GM21529 (cell line): Measurements from ENCODE around the gene LEO1.
"Not testable (repeated sequence)": the region's sequence is repeated elsewhere in the genome, so short reads cannot be mapped to it uniquely, and the experiment has no call there.

Experiments used
- ATAC-seq: cut with Tn5 transposase; IDR thresholded peaks from one replicate; pipeline ENCODE4 v1.9.1; 2021; ENCODE audit not compliant: unreplicated experiment

Gene LEO1

DNA sequence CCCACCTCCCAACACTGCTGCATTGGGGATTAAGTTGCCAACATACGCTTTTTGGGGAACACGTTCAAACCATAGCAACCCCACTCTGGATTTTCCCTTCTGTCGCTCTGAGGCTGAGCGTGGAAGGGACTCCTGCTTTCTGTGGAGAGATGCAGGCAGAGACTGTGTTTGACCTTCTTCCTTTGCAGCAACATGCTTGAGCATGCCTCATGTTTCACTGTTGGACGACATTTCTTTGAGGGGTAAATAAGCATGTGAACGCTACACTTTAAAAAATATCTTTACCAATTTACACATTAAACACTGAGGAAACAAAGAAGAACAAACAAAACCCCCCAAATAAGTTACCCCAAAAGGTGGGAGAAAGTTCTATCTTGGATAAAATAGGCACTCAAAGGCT is 33.2 kb upstream of the LEO1 start:
- no peak for ATAC-seq

DNA sequence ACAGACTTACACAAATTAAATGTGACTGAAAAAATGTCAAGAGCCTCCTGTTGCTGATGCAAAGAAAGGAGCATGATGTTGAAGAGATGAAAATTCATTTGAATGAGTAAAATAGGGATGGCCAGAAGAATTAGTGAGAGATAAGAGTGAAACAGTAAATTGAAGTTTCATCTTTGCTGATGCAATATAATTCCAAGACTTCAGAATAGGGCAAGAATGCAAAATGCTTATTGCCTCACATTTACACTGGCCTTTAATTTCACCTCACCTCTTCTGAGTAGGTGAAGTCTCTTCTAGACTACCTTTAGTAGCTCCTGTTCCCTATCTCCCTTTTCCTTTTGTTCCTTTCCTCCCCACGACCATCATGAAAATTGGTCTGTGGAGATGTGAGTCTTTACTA is 32.1 kb upstream of the LEO1 start:
- no peak for ATAC-seq

DNA sequence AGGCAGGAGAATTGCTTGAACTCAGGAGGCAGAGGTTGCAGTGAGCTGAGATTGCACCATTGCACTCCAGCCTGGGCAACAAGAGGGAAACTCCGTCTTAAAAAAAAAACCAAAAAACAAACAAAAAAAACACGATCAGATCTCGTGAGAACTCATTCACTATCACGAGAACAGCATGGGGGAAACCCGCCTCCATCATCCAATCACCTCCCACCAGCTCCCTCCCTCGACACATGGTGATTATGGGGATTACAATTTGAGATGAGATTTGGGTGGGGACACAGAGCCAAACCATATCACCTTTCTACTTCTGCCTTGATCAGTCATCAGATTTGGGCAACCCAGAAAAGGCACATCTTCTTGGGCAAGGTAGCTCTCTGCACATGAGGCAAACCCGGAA is 31.5 kb upstream of the LEO1 start:
- not testable (repeated sequence) for ATAC-seq

DNA sequence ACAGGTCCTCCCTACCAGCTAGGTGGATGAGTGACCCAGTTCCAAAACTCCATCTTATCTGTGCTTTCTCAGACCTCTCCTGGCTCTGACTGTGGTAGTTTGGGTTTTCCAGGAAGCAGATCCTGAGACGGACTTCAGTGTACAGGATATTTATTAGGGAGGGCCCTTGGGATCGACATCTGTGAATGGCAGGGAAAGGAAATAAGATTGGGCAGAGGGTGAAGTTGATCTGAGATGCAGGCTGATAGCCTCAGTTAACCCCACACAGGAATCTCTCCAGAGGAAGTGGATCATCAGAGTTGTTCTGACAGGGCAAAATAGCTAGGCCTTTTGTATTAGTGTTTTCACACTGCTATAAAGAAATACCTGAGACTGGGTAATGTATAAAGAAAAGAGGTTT is 30.8 kb upstream of the LEO1 start:
- ATAC-seq: no peak

DNA sequence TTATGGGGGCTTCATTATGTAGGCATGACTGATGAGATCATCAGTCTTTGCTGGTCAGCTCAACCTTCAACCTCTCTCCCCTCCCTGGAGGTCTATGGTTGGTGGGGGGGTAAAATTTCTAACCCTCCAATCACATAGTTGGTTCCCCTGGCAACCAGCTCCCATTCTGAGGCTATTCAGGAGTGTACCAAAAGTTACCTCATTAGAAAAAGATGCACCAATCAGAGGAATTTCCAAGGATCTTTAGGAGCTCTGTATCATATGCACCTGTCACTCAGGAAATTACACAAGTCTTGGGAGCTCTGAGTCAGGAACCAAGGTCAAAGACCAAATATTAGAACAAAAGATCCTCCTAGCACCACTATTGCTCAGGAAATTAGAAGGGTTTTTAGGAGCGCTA is 21.4 kb upstream of the LEO1 start:
- ATAC-seq: no peak

DNA sequence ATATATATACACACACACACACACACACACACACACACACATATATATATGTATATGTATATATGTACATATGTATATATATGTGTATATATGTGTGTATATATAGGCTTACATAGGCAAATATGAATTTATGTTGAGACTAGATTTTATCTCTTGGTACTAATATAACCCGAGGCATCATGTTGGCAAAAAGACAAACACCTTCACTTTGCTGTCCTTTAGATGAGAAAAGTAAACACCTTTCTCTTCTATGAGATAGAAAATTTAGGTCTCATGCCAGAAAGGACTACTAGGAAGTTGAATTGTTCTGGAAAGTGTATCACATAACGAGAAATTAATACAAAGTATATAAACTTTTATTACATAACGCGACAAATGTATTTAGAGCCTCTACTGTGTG is 19.6 kb upstream of the LEO1 start:
- no peak for ATAC-seq

DNA sequence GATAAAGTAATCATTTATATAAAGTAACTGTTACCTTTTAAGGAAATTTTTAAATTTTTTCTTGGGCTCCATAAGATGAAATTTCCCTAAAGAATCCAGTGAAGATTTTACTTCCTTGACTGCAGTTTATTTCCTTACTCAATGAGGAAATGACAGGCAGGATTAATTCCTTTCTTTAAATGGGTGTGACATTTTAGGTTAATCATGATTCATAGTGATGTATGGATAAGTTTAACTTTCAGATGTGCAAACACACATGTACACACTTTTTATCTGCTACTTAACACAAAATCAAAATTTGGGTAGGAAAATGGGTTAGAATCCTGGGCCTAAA is 11.2 kb upstream of the LEO1 start:
- ATAC-seq: no peak

DNA sequence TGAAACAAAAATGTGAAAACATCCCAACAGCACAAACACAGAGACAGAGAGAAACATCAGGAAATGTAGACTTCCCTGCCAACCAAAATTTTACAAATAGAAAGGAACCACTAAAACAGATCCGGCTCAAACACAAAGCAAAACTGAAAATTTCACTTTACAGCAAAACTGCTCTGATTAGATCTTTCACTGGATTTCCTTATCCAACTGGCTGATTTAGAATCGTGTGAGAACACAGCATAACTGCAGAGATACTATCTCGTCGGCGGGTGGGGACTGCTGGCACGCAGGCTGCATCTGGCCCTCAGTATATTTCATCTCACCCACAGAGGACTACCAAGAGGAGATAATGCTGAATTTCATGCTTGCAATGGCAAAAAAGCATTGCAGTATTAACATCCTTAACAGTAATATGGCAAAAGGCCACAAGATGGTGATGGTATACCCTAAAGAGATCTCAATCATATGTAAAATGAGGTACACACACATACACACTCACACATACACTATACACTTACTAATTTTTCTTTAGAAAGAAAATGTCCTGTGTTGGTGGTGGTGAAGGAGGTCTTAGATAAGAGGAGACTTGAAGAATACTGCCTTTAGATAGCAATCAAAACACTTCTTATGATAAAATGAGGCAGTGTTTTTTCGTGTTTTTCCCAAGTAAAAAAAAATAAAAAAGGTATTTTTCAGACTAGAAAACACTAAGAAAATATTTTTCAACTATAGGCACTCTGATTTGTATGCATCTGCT is 10.6 kb upstream of the LEO1 start:
- peak; percentile 89 for ATAC-seq

DNA sequence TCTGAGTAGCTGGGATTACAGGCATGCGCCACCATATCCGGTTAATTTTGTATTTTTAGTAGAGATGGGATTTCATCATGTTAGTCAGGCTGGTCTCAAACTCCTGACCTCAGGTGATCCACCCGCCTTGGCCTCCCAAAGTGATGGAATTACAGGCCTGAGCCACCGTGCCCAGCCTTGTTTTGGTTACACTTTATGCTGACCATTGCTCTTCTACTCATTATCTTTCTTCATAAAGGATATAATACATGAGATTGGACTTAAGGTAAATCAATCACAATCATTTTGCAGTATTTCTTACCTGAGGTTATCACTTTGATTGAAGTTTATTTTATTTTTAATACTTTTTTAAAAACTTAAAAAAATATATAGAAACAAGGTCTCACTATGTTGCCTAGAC is 2.2 kb upstream of the LEO1 start:
- no peak for ATAC-seq

DNA sequence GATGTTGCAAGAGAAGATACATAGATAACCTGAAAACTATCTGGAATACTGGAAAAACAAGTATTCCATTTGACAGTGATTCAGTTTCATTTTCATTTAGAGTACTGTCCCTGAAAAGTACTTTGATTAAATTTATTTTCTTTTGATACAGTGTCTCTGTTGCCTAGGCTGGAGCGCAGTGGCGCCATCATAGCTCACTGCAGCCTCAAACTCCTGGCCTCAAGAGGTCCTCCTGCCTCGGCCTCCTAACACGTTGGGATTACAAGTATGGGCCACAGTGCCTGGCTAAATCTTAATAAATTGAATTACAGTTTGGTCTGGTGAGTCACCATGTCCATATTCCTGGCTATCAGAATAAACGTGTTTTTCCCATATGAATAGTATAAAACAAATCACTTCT is 1.6 kb upstream of the LEO1 start:
- no peak for ATAC-seq

DNA sequence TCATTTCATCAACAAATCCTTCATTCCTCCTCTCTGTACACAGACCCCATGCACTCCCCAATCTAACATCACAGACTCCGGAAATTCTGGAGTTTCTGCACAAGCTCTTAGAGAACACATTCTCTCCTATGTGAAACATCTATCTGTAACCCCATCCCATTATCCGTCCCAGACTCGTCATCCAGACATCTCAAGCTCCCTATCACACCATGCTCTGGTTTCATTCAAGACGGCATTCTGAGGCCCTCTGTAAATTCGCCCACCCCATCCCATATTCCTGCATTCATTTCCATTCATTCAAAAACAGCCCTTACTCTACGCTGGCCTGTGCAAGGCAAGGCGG is 575 bp downstream of the LEO1 start:
- peak; percentile 22 for ATAC-seq

DNA sequence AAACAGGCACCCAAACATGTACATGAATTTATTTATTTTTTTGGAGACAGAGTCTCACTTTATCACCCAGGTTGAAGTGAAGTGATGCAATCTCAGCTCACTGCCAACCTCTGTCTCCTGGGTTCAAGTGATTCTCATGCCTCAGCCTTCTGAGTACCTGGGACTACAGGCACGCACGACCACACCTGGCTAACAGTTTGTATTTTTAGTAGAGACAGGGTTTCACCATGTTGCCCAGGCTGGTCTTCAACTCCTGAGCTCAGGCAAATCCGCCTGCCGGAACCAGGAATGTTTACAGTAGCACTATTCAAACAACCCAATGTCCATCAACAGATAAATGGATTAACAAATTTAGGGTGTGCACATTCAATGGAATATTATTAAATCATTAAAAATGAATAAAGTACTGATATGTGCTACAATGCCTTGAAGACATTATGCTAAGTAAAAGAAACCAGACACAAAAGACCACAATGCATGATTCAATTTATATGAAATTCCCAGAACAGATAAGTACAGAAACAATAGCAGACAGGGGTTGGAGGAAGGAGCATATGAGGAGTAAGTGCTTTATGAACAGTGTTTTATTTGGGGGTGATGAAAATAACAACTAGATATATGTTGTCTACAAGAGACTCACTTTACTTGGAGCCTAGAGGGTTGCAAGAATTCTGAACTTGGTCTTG is 1.3 kb downstream of the LEO1 start:
- no peak for ATAC-seq

DNA sequence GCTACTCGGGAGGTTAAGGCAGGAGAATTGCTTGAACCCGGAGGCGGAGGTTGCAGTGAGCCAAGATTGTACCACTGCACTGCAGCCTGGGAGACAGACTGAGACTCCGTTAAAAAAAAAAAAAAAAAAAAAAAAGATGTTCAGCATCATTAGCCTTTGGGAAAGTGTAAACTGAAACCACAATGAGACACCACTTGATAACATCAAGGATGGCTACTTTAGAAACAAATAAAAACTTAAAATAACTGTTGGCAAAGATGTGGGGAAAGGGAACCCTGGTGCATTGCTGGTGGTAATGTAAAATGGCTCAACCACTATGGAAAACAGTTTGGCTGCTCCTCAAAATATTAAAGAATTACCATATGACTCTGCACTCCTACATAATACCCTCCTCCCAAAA is 1.9 kb downstream of the LEO1 start:
- ATAC-seq: no peak

DNA sequence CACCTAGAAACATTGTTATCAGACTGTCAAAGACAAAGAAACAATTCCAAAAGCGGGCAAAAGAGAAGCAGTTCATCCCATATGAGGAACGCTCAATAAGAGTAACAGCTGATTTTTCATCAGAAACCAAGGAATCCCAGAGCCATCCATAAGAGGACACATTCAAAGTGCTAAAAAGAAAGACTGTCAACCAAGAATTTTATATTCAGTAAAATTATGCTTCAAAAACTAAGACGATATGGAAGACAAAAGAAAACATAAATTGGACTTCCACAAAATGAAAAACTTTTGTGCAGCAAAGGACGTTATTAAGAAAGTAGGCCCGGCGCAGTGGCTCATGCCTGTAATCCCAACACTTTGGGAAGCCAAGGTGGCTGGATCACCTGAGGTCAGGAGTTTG is 4.0 kb downstream of the LEO1 start:
- no peak for ATAC-seq

DNA sequence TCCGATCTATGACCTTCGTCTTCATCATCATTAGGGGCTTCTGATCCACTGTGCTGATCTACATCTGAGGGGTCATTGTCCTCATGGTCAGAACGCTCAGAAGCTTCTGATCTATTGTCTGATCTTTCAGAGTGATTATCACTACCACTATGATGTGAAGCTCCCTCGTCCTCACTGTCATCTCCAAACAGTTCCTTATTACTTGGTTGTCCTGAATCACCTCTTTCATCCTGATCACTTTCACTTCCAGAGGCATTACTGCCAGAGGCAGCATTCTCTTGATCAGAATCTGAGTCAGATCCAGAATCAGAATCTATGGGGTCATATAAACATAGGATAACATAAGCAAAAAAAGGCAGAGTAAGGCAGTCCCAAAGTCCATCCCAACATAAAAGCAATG is 5.4 kb downstream of the LEO1 start:
- ATAC-seq: no peak

DNA sequence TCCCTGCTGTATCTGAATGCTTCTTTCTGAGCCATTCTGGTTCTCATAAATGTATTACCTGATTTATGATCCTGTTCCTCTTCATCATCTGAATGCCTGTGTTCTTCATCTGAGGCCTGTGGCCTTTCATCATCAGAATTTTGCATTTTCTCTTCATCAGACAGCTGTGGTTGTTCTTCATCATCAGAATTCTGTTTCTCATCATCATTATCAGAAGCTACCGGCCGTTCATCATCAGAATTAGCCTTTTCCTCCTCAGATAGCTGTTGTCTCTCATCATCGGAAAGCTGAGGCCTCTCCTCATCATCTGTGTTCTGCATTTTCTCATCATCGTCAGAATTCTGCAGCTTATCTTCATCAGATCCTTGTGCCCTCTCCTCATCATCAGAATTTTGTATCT is 5.9 kb downstream of the LEO1 start:
- ATAC-seq: no peak

DNA sequence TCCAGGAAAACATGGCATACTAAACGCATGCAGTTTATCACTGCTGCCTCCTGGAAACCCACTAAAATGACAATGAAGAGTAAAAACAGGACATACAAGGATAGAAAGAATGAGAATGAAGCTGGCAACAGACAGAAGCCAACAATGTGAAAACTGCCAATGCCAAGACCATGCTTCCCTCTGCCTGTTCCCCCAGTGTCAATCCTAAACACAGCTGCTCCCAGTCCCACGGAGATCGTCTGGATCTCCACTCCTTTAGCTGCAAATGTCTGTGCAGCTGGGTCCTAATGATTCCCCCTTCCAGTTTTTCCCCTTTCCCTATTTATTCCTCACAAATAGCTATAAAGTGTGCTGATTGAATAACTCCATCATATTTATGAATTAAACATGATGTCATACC is 16.1 kb downstream of the LEO1 start:
- ATAC-seq: no peak

DNA sequence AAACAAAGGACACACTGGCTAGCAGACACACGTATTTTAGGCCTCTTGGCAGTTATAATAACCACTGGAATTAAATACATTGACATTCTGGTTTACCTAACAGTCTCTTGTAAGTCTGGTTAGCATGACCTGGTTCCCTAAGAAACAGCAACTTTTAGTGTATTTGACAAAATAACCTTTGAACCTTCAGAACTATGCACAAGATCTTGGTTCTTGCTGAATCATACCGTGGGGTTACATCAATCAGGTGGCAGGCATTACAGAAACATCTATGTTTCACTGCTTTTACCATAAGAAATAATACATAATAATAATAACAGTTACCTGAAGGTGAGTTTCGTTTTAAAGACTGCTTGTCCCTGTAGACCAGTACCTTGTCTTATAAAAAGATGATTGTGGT is 18.8 kb downstream of the LEO1 start:
- no peak for ATAC-seq

DNA sequence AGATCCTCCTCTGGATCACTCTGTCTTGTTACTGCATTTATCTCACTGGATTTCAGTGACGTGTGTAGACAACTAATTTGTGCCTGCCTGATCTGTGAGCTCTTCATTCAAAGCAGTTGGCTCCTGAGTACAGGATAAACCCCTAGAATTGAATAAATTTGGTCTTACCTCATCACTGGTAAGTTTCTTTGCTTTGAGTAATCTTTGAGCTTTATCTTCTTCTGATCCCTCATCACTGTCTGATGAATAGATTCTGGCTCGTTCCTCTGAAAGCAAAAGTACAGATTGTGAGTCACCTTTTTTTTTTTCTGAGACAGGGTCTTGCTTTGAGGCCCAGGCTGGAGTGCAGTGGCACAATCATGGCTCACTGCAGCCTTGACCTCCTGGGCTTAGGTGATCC is 24.5 kb downstream of the LEO1 start:
- no peak for ATAC-seq

DNA sequence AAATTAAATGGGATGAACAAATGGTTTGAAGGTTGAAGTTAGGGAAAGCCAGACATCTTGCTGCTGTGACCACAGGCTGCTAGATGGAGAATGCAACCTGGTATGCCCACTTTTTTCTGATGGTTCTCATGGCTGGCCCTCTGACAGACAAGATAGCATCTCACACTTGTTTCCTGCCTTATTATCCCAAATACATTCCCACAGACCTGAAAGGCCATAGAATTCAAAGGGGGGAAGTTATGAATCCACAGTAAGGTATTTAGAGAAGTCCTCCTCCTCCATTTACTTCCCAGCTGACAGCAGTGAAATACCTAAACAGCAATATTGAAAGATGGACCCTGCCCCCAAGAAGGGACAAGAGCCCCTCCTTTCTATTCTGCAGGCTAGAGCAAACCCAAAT is 32.4 kb downstream of the LEO1 start:
- ATAC-seq: no peak

DNA sequence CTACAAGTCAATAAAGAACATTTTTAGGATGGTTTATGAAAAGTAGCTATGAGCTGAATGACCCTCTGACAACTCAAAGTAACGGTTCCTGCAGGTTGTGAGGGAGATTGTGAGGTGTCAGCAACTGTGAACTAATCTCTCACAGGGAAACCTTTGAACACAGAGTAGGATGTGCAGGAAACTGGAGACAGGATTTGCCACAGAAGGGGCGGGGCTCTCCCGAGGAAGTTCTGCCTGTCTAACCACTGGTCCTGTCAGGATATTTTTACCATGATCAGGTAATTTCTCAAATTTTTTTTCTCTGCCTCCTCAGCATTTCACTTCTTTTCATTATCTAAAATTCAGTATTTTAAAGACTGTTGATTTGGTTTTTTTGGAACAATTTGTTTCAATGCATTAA is 33.3 kb downstream of the LEO1 start:
- ATAC-seq: no peak

DNA sequence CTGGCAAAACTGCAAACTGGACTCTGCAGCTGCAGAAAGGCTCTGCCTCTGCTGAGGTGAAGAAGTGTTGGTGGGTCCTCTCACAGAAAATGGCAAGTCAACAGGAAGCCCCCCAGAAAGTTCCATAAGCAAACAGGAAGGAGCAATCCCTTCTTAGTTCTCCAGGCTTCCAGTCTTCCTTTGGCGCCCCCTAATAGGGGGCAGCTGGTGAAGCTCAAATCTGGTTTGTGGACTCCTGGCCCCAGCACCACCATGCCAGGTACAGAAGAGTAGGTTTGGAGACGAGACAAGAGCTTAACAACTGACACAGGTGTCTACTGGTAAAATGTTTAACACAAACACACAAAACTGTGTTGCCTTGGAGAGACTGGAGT is 35.5 kb downstream of the LEO1 start:
- no peak for ATAC-seq

DNA sequence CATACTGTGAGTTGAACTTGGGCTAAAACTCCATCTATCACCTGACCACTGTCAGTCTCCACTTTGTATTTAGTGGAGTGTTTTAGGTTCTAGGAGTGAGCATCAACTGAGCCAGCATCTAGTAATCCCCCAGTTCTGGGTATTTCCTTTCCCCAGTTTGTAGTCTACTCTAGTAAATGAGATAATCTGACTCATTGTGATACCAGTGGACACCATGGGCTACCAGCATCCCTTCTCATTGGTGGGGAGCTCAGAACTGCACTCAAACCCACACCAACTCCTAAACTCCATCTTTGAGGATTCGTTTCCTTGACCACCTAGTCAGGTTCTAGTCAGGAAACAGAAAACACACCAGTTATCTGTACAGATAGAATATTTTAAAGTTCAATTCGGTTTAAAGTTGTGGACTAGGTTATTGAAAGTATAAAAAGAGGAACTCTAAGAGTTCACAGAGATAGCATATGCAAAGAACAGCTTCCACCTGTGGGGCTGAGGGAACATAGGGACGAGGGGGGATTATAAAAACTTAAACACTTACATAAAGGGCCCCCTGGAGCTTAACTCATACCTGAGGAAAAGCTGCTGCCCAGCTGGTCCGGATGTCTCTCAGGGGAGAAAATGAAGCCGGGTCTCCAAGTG is 36.0 kb downstream of the LEO1 start:
- peak; percentile 94 for ATAC-seq
